GM19351 (cell line): Measurements from ENCODE around the gene ZBED1.
A peak's percentile ranks its signal among the peaks of the same experiment; 100 is the strongest.
"Not testable (repeated sequence)": the region's sequence is repeated elsewhere in the genome, so short reads cannot be mapped to it uniquely, and the experiment has no call there.

Source experiments
- ATAC-seq: cut with Tn5 transposase; IDR thresholded peaks from one replicate; pipeline ENCODE4 v1.9.1; 2021; ENCODE audit warnings: mild to moderate bottlenecking, moderate library complexity; ENCODE audit not compliant: unreplicated experiment

Gene ZBED1

DNA sequence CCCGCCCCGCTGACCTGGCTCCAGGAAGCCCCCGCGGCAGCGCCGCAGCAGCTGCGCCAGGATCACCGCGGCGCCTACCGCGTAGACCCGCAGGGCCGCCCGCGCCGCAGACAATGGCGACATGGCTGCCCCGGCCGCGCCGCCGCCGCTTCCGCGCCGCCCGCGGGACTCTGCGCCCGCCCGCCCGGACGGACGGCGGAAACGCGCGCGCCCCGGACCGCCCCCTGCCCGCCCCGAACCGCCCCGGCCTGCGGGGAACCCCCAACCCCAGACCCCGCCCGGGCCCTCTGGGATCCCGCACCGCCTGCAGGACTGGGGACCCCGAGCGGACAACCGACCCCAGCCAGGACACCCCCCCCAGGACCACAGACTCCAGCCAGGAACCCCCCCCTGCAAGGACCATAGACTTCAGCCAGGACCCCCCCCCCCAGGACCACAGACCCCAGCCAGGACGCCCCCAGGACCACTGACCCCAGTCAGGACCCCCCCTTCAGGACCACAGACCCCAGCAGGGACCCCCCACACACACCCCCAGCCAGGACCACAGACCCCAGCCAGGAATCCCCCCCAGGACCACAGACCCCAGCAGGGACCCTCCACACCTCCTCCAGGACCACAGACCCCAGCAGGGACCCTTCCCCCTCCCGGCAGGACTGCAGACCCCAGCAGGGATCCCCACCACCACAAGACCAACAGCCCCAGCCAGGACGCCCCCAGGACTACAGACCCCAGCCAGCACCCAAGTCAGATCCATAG is at the start of gene ZBED1, which contains the start of gene DHRSX:
Gene ZBED1, minus strand, starts transcription at position 174 of the 756 bp plus-strand sequence. CDS start 10,257 bp downstream, outside the sequence.
Gene DHRSX, minus strand, starts transcription at position 174 of the 756 bp plus-strand sequence. Its CDS starts 51 bp downstream, at position 123.
- peak; percentile 67 for ATAC-seq

DNA sequence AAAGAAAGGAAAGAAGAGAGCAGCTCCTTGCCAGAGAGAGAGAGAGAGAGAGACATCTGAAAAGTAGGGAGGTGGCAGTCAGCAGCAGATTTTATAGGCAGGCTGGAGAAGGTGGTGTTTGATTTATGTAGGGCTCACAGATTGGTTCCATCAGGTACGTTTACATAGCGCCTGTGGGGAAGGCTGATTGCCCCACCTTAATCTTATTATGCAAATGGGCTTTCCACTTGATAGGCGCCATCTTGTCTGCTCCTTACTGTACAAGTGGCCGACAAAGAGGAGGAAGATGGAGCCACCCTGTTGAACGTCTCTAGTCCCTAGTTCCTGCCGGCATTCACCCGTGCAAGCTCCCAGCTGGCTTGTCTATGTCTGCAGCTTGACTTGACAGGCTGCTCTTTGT is 49.1 kb upstream of the ZBED1 start:
- no peak for ATAC-seq

DNA sequence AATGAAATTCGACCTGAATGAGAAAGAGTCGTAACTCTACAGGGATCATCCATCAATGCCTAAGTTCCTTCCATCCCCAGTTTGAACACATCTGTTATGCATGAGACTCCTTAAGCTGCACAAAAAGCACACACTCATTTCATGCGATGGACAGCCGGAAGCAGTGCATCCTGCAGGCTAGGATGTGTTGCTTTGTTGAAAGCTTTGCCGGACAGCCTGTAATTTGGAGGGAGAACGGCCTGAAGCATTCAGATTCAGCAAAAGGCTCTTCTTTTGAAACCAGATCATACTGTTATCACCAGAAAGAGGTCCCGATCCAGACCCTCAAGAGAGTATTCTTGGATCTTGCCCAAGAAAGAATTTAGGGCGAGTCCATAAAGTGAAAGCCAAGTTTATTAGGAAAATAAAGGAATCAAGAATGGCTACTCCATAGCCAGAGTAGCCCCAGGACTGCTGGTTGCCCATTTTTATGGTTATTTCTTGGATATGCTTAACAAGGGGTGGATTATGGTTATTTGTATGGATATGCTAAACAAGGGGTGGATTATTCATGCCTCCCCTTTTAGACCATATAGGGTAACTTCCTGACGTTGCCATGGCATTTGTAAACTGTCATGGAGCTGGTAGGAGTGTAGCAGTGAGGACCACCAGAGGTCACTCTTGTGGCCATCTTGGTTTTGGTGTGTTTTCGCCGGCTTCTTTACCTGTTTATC is 48.1 kb upstream of the ZBED1 start:
- ATAC-seq = no peak

DNA sequence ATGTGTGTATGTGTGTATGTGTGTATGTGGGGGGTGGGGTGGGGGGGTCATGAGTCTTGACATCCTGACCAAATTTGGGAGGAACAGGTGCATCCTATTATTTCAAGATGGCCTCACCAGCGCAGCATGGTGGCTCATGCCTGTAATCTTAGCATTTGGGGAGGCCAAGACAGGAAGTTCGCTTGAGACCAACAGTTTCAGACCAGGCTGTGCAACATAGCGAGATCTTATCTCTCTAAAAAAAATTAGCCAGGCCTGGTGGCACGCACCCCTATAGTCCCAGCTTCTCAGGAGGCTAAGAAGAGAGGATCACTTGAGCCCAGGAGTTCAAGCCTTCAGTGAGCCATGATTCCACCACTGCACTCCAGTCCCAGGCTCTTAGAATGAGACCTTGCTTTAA is 47.0 kb upstream of the ZBED1 start:
- ATAC-seq = no peak

DNA sequence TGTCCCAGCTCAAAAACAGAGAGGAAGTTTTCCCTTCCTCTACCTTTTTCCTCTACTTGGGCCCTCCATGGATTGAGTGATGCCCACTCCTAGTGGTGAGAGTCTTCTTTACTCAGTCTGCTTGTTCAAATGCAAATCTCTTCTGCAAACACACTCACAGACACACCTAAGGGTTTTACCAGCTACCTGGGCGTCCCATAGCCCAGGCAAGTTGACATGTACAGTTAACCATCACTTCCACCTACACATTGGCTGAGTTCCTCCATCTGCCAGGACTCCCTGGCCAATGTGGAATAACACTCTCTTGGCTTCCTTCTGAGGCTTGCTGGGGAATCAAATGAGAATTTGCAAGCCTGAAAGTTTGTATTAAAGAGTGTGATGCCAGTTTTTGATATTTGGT is 45.7 kb upstream of the ZBED1 start:
- ATAC-seq = no peak

DNA sequence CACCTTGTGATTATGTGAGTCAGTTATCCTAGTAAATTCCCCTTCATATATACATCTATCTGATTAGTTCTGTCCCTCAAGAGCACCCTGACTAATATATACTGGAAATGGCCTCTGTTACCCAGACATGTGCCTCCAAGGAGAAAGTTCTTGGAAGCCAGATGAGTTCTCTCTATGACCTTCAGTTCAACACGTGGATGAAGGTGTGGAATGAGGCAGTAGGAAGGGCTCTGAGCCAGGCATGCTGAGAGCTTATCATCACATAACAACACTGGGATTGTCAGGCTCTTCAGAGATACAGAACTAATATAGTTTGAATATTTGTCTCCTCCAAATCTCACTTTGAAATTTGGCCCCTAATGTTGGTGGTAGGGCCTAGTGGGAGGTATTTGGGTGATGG is 44.4 kb upstream of the ZBED1 start:
- no peak for ATAC-seq

DNA sequence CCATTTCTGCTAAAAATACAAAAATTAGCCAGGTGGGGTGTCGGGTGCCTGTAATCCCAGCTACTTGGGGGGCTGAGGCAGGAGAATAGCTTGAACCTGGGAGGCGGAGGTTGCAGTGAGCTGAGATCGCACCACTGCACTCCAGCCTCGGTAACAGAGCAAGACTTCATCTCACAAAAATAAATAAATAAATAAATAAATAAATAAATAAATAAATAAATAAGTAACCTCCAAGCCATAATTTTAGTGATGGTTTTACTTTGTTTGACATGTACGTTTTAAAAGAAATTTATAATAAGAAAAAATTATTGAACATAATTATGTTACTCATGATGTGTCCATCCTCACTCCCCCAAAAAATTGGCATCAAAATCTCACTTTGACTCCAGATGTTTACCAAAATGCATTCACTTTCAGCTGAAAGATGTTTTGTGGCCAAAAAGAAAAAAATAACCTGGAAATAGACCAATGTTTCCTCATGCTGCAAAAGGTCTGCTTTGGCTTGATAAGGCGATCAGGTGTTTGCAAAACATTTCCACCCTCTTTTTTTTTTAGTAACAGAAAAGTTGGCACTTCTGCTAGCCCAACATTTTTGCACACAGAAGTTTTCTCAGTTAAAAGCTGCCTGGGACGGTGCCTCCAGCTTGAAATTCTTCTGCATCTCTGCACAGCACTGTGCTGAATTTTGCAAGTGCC is 42.2 kb upstream of the ZBED1 start:
- no peak for ATAC-seq

DNA sequence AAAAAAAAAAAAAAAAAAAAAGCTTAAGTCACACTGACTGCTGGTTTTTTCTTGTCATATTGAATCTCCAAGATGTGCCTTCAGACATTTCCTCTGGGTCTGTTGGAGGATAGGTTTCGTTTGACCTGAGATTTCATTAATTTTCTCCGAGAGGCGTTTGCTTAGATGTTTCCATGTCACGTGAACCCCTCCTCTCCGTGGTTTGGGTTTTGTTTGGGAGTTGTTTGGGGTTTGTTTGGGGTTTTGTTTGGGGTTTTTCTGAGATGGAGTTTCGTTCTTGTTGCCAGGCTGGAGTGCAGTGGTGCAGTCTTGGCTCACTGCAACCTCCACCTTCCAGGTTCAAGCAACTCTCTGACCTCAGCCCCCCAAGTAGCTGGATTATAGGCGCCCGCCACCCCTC is 40.8 kb upstream of the ZBED1 start:
- ATAC-seq = no peak

DNA sequence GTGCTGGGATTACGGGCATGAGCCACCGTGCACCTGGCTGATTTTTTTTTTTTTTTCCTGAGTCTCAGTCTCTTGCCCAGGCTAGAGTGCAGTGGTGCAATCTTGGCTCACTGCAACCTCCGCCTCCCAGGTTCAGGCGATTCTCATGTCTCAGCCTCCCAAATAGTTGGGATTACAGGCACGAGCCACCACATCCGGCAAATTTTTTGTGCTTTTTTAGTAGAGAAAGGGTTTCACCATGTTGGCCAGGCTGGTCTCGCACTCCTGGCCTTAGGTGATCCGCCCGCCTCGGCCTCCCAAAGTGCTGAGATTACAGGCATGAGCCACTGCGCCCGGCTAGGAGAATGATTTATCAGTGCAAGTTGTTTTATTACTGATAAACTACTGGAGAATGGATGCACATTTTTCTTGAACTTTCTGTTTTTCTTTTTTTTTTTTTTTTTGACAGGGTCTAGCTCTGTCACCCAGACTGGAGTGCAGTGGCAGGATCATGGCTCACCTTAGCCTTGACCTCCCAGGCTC is 39.7 kb upstream of the ZBED1 start:
- ATAC-seq = no peak

DNA sequence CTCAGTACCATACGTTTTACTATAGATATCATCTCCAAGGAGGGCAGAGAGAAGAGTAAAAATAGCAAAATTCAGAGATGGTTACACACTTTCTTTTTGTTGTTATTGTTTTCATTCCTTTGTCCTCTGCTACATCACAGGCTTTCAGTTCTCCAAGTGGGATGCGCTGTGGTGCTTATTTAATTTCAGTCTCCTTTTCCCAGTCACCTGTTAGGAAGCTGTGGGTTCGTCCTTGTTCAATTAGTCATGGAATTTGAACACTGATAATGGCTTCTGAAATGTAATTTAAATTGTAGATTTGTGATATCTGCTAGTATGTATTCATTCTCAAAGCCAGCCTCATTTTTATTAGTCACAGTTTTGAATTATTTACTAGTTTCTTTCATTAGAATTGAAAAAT is 38.8 kb upstream of the ZBED1 start:
- no peak for ATAC-seq

DNA sequence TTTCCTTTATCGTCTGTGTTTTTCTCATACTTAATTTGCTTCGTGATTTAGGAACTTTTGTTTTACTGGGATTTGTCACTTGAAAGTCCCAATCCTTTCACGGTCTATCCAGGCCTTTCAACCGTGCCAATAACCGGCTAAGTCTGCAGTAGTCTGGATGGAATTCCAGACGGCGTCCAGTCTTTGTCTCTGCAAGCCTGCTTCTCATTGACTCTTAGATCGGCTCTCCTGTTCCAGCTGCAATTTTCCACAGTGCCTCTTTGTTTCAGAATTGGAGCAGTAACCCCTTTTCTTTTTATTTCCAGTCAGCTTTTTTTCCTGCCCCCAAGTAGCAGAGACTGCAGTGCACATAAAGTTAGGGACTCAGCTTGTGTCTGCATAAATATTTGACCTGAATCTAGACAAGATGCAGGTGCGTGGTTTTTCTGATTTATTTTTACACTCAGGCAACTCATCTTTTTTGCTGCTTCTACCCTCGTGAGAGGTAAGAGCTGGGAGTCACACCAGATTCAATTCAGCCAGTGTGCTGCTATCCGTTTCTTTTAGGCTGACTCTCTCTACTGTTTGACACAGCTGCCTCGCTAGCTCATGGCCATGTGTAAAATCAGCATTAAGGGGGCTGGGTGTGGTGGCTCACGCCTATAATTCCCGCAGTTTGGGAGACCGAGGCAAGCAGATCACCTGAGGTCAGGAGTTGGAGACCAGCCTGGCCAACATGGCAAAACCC is 37.4 kb upstream of the ZBED1 start:
- no peak for ATAC-seq

DNA sequence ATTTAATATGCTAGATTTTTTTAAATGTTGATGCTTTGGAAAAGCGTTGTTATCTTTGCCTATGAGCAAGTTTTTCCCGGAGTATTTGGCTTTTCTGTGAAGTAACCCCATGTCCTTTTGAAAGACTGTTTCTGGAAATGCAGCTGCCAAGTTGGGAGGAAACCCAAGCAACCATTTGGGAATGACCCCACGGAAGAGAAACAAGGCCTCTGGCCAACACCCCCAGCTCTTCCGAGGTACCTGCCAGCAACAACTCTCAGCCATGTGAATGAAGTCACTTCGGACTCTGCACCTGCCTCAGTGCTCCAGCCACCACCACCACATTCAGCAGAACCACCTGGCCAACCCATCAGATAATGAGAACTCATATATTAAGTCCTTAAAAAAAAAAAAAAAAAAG is 36.2 kb upstream of the ZBED1 start:
- no peak for ATAC-seq

DNA sequence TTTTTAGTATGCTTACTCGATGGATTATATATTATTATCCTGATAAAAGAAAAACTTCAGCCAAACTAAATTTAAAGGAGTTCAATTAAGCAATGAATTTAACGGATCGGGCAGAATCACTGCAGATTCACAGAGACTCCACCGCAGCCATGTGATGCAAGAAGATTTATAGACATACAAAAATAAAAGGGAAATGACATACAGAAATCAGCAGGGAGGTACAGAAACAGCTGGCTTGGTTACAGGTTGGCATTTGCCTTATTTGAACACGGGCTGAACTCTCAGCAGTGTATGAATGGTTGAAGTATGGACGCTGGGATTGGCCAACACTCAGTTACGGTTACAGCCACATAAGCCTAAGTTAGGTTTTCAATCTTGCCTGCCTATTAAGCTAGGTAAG is 35.4 kb upstream of the ZBED1 start:
- ATAC-seq = no peak

DNA sequence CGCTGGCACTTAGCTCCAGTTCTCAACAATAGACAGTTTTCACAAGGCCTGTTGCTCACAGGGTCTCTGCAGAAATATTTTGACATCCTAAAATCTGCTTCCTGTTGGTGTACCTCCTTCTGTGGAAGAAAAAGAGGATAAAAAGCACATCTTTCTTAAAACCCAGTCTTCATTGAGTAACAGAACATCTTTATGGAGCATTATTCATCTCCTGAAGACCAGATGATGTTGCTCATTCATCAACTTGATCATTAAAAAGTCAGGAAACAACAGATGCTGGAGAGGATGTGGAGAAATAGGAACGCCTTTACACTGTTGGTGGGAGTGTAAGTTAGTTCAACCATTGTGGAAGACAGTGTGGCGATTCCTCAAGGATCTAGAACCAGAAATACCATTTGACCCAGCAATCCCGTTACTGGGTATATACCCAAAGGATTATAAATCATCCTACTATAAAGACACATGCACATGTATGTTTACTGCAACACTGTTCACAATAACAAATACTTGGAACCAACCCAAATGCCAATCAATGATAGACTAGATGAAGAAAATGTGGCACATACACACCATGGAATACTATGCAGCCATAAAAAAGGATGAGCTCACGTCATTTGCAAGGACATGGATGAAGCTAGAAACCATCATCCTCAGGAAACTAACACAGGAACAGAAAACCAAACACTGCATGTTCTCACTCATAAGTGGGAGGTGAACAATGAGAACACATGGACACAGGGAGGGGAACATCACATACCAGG is 33.7 kb upstream of the ZBED1 start:
- ATAC-seq = not testable (repeated sequence)

DNA sequence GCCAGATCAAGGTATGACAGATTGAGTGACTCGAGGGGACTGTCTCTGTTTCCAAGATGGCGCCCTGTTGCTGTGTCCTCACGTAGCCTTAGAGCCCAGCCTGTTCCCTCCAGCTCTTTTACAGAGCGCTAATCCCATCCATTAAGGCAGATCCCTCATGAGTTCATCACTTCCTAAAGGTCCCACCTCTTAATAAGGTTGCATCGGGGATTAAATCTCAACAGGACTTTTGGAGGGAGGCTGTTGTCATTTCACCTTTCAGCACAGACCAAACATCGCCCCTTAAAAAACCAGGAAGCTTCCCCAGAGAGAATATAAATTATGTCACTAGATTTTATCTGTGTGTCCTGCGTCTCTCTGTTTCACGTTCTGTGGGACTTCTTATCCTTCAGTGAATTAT is 32.6 kb upstream of the ZBED1 start:
- no peak for ATAC-seq

DNA sequence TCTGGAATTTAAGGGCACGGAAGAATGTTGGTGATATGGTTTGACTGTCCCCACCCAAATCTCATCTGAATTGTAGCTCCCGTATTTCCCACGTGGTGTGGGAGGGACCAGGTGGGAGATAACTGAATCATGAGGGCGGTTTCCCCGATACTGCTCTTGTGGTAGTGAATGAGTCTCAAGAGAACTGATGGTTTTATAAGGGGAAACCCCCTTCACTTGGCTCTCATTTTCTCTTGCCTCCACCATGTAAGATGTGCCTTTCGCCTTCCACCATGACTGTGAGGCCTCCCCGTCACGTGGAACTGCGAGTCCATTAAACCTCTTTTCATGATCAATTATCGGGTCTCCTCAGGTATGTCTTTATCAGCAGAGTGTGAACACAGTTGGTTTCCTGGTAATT is 25.6 kb upstream of the ZBED1 start:
- ATAC-seq = no peak

DNA sequence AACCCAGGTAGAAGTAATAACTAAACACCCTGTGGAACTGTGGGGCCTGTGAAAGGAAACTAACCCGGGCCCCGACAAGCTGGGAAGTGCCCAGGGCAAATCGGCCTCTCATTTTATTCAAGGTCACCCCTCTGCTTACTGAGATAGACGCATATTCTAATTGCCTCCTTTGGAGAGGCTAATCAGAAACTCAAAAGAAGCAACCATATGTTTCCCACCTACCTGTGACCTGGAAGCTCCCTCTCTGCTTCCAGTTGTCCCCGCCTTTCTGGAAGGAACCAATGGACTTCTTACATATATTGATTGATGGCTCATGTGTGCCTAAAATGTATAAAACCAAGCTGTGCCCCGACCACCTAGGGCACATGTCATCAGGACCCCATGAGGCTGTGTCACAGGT is 23.1 kb upstream of the ZBED1 start:
- ATAC-seq = no peak

DNA sequence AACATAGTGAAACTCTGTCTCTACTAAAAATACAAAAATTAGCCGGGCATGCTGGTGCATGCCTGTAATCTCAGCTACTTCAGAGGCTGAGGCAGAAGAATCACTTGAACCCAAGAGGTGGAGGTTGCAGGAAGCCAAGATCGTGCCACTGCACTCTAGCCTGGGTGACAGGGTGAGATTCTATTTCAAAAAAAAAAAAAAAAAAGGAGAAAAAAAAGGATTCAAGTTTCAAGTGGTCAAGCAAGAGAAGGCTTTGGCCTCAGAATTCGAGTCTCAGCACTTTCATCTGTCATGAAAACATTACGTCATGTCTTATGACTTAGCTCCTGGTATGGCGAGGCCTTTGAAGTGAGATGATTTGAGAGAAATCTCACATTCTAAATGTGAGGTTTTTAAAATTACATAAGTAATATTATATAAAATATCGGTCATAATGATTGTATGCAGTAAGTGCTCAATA is 21.2 kb upstream of the ZBED1 start:
- ATAC-seq = peak; percentile 38

DNA sequence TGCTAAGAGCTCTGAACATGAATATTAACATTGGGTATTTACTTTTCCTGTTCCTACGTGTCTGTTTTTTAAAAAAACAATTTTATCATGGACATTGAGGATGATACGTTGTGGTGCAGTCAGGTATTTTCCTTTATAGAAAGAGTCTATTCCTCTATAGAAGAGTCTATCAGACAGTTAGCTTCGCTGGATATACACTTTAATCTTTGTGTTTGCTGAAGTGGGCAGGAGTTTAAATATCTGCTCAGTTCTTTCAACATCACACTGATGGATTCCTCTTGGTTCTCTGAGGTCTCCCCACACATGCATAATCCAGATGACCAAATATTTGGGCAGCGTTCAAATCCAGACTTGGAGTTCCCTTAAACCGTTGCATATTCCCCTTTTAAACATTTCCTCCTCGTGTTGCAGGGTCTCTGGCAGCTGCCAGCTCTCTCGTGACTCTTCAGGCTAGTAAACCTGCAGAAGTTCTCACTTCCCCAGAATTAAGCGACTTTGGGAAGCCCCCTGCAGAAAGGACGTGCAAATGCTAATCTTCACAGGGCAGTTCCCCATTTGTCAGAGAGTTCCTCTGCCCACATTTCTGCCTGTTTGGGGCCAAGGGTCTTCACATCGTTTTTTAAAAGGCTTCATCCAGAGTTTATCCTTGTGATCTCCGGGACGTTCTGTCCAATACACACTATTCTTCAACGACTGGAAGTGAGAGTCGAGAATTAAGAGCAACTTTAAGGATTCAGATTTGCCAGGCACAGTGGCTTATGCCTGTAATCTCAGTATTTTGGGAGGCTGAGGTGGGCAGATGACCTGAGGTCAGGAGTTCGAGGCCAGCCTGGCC is 20.5 kb upstream of the ZBED1 start:
- peak; percentile 71 for ATAC-seq
